NCI-H1092 (cell line): ENCODE data around the gene TRAPPC10.
A peak's percentile ranks its signal among the peaks of the same experiment; 100 is the strongest.

Experiments used
- DNase-seq: peaks from one replicate; lab custom pipeline; 2025; lab: John Stamatoyannopoulos, UW

Gene TRAPPC10

DNA sequence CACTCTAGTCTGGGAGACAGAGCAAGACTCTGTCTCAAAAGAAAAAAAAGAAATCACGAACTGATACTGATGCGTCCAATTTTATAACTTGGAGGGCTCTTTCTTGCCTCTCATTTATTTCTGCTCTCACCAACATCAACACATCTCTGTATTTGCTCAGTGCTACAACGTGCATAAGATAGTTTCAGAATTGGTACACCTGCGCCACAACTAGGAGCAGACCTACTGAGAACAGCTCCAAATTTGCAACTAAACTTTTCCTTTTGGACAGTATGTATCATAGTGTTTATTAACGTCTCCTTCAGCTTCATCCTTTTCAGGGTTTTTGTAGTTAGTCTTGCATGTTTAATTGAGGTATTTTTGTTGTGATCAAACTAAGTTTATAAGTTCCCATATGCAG, 27.7 kb downstream of the TRAPPC10 start:
- no peak for DNase-seq

DNA sequence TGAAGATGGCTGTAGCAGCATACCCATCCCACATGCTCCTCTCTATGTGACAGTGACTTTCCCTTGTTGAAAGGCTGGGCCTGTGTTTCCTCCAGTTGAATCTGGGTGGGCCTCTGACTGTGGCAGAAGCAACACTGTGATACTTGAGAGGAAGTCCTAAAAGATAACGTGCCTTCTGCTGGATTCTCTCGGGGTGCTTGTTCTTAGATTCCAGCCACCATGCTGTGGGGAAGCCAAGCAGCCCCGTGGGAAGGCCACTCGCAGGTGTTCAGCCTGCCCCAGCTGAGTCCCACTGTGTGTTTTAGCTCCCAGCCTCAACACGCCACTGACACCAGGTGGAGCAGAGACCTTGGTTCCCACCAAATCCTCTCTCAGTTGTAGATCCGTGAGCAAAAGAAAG, 31.5 kb downstream of the TRAPPC10 start:
- no peak for DNase-seq

DNA sequence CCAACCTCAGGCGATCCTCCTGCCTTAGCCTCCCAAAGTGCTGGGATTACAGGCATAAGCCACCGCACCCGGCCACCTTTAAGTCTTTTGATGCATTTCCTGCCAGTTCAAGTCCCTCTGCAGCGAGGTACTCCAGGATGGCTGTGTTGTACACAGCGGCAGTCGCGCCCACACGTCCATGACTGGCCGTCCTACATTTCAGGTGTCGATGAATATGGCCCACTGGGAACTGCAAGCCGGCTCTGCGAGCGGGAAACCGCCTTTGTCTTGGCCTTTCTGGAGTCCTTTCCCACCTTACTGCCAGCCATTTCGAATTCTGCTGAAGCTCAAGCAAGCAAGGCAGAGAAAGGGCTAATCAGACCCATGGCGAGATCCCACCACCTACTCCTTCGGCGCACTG, 34.6 kb downstream of the TRAPPC10 start:
- no peak for DNase-seq

DNA sequence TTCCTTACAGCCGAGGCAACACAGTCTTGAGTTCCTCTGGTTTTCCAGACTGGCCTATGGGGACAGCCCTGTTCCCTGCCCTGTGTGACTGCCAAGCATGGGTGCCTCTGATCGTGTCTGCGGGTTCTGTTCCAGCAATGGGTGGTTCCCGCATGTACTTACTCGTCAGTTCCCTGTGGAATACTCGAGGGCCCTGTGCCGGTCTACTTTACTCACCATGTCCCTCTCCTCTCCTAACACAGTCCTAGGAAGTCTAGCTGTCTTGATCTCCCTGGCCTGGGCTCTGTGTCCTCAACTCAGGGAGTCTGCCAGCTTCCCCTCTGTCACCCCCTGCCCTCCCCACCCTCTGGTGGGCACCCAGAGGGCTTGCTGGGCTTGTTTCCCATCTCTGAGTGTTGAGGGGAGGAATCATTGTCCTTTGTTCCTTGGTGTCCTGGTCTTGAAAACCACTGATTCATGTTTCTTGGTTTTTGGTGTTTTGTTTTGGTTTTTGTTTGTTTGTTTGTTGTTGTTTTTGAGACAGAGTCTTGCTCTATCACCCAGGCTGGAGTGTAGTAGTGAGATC, 36.0 kb downstream of the TRAPPC10 start:
- DNase-seq: no peak

DNA sequence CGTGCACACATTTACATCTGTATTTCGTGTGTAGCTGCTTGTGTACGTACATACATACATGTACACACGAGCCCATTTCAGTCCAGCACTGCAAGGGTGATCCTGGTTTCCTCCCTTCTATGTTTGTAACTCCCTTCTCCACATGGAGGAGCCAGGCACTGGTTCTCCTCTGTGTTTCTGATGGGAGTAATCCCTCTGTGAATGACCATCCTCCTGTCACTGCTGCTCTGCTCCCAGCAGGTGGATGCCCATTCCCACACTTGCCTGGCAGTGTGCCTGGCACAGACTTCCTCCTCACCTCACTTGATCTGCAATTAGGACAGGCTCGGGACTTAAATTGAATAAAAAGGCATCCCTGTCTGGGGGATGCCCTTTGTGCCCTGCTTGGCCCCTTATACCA, 37.1 kb downstream of the TRAPPC10 start:
- no peak for DNase-seq

DNA sequence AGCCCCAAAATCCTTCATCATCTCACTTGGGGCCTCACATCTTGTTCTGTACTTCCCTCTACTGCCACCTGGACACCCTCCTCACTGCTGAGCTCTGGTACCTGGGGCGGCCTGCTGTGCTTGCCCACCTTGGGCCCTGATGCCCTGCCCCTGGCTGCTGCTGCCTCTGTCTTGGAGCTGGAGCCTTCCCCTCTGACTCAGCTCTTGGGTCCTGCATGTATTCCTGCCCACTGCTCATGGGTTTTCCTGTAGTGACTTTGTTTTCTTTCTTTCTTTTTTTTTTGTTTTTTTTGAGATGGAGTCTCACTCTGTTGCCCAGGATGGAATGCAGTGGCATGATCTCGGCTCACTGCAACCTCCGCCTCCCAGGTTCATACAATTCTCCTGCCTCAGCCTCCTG, 37.5 kb downstream of the TRAPPC10 start:
- no peak for DNase-seq

DNA sequence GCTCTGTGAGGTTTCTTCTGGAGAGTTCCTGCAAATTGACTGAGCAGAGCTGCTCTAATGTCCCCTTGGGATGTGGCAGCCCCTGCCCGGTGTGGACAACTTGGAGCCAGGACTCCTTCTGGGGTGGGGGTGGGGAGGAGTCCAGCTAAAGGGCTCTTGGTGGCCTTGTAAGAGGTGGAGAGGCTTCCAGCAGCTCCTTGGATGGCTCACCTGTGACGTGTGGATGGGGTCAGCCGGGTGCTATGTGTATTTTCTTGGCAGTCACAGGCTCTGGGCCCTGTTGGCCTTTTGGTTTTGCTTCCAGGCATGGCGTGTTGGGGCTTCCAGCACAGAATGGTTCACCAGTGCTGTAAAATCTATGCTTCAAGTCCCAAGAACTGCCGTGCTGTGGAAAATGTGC, 38.2 kb downstream of the TRAPPC10 start:
- DNase-seq: no peak

DNA sequence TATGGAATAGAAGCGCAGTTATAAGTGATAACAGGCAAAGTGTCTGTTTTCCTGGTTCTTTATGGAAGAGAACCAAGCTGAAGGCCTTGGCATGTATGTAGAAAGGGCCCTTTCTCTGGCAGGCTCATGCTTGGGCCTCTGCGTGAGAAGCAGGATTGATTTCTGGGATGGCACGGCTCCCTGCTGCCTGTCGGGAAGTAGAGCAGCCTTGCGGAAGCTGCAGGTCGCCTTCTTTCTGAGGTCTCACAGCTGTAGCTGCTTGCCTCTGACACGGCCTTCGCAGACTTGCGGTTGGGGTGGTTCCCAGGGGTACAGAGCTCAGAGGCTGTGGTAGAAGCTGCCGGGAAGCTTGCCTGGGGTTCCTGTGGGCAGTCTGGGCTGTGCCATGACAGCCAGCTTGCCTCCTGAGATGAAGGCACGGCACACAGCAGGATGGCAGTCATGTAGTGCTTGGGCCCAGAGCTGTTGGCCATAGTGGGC, 39.4 kb downstream of the TRAPPC10 start:
- no peak for DNase-seq

DNA sequence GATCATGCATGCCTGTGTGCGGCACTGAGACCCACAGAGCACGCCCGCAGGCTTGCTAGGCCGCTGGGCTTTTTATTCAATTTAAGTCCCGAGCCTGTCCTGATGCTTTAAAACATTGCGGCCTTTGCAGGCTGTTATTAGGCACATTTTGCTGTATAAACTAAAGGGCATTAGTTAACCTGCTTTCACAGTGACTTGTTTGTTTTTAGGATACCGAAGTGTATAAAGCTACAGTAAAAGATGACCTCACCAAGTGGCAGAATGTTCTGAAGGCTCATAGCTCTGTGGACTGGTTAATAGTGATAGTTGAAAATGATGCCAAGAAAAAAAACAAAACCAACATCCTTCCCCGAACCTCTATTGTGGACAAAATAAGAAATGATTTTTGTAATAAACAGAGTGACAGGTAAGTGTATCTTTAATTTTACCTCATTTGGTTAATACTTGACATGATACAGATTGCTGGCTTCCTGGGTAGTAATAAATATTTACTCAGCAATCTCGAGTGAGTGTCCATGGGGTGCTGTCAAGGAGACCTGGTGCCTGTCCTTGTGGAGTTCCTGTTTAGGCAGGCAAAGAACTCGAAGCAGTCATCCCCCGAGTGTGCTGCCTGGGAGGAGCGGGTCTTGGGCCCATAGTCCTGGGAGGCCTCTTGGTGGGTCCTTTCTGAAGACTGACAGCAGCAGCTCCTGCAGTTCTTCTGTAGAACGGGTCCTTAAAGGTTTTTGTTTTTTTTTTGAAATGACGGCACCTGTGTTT, 40.1 kb downstream of the TRAPPC10 start:
- DNase-seq: peak; percentile 53

DNA sequence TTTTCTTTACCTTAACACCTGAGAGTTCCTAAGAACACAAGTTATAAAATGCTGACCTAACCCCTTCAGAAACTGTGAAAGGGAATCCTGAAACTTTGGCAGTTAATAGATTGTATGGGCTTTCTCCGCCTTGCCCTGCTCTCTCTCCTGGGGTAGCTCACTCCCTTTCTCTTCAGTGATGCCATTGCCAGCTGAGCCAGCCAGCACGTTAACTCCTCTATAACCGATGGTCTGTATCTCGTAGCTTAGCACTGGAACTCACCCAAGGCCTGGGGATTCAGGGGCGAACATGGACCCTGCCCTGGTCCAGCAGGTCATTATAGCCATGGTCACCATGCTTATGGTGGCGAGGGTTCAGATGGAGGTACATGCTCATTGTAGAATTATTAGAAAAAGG, 40.7 kb downstream of the TRAPPC10 start:
- no peak for DNase-seq

DNA sequence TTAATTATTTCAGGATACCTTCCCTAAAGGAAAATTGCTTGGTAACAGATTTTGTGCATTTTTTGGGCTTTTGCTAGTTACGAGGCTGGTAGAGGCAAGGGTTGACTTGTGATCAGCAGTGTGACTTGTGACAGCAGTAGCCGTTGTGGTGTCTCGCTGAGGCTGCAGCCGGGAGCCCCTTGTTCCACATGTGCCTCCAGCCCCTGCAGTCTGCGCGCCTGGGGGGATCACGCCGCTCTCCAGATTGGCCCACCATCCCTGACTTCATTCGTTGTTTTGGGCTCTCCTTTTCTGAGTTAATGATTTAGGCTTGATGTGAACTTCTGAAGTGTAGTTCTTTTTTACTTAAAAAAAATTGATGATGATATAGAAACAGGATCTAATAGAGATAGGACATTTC, 41.5 kb downstream of the TRAPPC10 start:
- no peak for DNase-seq

DNA sequence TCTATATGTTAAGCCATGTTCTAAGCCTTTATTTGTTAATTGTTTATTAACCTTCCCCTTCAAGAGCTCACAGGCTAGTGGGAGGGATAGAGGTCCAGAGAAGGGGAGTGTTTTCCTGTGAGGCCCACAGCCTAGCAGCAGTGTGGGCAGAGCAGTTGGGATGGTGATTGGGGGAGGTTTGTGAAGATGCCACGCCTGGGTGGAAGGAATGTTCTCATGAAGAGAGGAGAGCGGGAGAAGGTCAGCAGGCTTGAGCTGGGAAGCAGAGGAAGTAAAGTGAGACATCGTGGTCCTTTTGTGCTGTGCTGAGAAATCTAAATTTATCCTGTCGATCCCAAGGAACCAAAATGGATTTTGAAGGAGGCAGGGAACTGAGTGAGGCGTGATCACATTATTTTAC, 42.6 kb downstream of the TRAPPC10 start:
- DNase-seq: no peak

DNA sequence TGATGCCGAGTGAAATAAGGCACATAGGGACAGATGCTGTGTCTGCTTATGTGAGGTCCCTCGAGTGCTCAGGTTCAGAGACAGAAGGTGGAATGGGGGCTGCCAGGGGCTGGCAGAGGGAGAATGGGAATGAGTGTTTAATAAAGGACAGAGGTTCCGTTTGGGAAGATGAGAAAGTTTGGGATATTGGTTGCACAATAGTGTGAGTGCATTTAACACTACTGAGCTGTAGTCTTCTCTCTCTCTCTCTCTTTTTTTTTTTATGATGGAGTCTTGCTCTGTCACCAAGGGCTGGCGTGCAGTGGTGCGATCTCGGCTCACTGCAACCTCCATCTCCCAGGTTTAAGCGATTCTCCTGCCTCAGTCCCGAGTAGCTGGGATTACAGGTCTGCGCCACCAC, 44.9 kb downstream of the TRAPPC10 start:
- no peak for DNase-seq

DNA sequence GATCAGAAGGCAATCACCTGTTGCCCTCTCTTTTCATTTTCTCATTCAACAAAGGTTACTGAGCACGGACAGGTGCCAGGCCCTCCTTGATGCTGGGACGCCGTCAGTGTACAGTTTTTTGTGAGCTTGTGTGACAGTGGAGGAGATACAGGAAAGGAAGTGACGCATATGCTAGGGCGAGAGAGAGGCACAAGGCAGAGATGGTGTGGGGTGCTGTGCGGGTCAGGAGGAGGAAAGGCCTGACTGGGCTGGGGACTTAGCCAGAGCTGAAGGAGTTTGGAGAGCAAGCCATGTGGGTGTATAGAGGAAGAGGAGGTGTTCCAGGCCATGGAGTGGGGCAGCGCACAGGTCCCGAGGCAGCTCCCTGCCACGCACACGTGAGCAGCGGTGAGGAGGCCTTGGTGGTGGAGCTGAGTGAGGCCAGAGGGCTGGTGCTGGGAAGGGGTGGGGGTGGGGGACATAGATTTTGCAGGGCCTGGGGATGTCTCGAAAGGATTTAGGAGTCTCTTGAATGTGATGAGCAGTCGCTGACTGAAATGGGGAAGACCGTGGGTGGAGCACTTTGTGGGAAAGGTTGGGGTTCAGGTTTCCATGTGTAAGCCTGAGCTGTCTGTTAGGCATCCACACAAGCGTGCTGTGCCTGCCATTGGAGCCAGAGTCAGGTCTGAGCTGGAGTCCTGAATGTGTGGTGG, 46.0 kb downstream of the TRAPPC10 start:
- no peak for DNase-seq

DNA sequence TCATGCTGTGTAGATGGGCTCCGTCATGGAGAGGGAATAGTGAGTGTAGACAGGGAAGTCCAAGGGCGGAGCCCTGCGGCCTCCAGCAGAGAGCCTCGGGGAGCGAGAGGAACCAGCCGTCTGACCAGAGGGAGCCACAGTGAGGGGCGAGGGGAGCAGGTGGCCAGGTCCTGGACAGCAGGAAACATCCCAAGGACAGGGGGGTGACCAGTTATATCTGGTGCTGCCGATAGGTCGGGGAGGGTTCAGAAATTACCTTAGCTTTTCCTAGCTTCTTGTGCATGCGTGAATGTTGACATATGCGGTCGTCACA, 46.5 kb downstream of the TRAPPC10 start:
- no peak for DNase-seq

DNA sequence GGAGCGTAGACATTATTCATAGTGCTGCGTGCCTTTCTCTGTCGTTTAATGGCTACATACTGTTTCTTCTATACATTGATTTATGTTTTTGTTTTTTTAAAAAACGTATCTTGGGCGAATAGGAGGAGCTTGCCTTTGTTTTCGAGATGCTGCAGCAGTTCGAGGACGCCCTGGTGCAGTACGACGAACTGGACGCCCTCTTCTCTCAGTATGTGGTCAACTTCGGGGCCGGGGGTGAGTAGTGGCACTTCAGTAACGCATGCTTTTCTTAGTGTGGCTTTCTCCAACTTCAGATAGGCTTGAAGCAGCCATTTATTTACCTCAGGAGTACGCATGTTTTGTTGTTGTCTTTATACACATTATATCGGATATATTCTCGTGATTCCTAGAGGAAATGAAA, 46.9 kb downstream of the TRAPPC10 start:
- no peak for DNase-seq

DNA sequence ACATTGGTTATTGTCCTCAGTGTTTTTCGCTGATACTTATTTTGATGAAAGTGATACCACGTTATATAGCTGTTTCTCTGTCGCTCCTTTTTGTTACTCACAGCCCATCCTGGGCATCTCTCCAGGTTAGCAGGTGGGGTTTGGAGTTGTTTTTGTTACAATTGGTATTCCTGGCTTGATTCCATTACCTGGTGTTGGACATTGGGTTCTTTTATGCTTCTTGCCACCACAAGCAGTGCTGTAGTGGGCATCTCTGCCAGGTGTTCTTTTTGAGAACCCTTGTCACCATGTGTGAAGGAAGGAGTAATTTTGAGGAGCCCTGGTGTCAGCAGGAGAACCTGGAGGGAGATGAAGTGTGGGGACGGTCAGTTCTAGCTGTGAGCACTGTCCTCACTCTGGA, 47.6 kb downstream of the TRAPPC10 start:
- peak; percentile 76 for DNase-seq

DNA sequence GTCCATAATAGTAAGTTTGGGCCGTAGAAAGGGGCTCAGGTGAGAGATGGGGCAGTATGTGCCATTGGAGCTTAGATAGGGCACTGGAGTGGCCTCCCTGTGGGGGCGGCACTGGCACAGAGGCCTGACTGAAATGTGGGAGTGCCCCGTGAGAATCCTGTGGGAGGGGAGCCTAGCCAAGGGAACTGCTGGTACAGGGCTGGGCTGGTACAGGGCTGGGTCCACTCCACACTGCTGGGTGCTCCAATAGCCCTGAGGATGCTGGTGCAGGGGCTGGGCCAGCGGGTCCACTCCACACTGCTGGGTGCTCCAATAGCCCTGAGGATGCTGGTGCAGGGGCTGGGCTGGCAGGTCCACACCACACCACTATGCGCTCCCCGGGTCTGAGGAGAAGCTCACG, 50.3 kb downstream of the TRAPPC10 start:
- no peak for DNase-seq

DNA sequence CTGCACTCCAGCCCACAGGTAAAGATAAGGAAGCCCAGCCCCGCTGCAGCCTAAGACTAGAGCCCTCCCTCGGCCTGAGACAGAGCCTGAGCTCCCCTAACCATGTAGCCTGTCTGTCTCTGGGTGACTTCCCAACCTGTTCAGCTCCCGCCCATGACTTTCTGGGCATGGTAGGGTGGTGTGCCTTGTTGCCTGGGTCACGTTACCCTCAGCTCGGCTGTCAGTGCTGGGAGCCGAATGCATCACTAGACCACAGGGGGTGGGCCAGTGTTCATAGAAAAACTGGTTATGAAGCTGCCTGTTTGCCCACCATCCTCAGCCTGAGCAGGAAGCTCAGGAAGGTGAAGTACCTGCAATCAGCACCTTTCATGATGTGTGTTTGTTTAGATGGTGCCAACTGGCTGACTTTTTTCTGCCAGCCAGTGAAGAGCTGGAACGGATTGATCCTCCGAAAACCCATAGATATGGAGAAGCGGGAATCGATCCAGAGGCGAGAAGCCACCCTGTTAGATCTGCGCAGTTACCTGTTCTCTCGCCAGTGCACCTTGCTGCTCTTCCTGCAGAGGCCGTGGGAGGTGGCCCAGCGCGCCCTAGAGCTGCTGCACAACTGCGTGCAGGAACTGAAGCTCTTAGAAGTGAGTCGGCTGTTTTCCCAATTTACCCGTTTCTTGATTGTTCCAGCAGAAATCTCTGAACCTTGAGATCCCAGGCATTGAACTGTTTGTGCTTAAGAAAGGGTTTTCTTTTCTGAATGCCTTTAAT, 51.2 kb downstream of the TRAPPC10 start:
- DNase-seq: no peak

DNA sequence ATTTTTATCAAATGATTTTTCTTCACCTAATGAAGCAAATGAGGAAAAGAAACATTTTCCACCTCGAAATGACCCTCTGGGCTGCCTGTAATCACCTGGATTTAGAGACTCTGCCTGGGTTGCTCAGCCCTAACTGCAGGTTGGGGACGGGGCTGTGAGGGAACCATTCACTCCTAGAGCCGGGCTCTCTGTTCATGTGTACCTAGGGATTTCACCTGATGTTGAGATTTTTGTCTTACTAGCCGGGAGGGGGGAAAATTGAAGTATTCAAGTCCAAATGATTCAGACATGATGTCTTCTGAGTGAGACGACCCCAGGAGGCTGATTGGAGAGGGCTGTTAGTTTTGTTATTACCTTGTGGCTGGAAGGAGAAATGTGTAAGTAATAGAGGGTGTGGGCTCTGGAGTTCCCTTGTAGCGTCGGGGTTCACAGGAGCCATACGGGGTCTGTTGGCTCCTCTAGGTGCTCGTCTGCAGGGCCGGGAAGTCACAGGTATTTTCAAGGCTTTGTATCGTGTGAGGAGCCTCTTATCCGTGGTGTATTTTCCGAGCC, 52.8 kb downstream of the TRAPPC10 start:
- no peak for DNase-seq

DNA sequence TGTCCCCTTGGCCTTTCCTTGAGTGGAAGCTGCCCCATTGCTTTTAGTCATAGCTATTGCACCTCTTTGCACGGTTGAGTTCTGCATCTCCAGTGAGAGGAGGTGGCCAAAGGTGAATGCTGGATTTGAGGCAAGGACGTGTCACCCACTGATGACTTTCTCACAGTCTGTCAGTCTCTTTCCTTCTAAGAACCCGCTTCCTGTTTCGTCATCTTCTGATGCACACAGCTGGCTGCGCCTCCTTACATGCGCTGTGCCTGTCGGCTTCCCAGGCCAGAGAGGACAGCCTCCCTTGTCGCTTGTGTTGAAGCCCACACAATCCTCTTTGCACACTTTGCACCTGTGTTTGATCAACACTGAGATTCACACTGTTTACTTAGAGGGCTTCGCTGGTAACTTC, 53.3 kb downstream of the TRAPPC10 start:
- no peak for DNase-seq

DNA sequence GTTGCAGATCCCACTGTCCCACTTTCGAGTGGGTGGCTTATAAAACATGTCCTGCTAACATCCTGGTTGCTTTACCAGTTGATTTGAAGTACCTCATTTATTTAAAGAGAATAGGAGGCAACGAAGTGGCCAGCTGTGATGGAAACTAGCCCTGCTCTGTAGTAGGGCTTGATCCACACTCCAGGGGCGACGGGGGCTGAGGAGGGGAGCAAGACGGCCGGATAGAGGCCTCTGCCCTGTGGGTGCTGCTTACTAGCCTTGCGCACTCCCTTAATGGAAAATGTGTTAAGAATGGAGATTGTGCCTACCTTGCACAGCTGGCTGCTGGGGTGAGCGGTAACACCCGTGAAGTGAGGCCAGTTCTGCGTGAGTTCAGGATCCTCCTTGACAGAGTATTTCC, 54.0 kb downstream of the TRAPPC10 start:
- no peak for DNase-seq
